ENCODE measurements around the gene MAP2K2. TPM values are rescaled to one million over a fixed set of nuclear protein-coding genes. Genes with fewer than 3 reads are reported as not detected.

The MAP2K2 gene
- total and polyA plus RNA-seq, 9 of the 15 experiments (the other 6 are each of a cell fraction or from before 2014, with no cell fraction given) = 1.0 to 151 (median 58.3) TPM

Small RNA genes within 50 kb of the gene (small RNA-seq; reads per million reads assigned to genes)
- not detected for gene RF00017

Other genes with a start within 250 kb of the MAP2K2 start
Only the 7 nearest of the 16 such genes appear.
- gene PIAS4, start 116.4 kb downstream of the MAP2K2 start, total RNA-seq (2014; rRNA removed) = 21.9 and 26.4 TPM in 2 replicates
- gene PIAS4, start 116.4 kb downstream of the MAP2K2 start, total RNA-seq (2014; rRNA removed; fragmentation: Illumina TruSeq; extraction: Trizol) = 5.3 and 7.3 TPM in 2 replicates
- 14.3 and 14.4 TPM in 2 replicates for gene PIAS4, start 116.4 kb downstream of the MAP2K2 start, total RNA-seq (2015; rRNA removed; fragmentation: Illumina TruSeq; extraction: Trizol)
- 24.9 and 34.9 TPM in 2 replicates for gene PIAS4, start 116.4 kb downstream of the MAP2K2 start, total RNA-seq (2021)
- 6.7 and 7.1 TPM in 2 replicates for gene PIAS4, start 116.4 kb downstream of the MAP2K2 start, polyA plus RNA-seq (2011; rRNA removed)
- gene PIAS4, start 116.4 kb downstream of the MAP2K2 start, polyA plus RNA-seq (2014; fragmentation: Illumina TruSeq; extraction: Trizol) = 14.5 and 23.3 TPM in 2 replicates
- gene PIAS4, start 116.4 kb downstream of the MAP2K2 start, polyA plus RNA-seq (2014; fragmentation: Nextera tagmentation; extraction: Ambion mirVana) = under 1 TPM; 0.27 TPM
- gene PIAS4, start 116.4 kb downstream of the MAP2K2 start, polyA plus RNA-seq (2014; rRNA removed) = 14.8 and 19.9 TPM in 2 replicates
- gene ZBTB7A, start 57.2 kb downstream of the MAP2K2 start, total RNA-seq (2014; rRNA removed) = 10.2 and 13.8 TPM in 2 replicates
- 1.6 and 1.8 TPM in 2 replicates for gene ZBTB7A, start 57.2 kb downstream of the MAP2K2 start, total RNA-seq (2014; rRNA removed; fragmentation: Illumina TruSeq; extraction: Trizol)
- gene ZBTB7A, start 57.2 kb downstream of the MAP2K2 start, total RNA-seq (2015; rRNA removed; fragmentation: Illumina TruSeq; extraction: Trizol) = 4.6 and 4.8 TPM in 2 replicates
- gene ZBTB7A, start 57.2 kb downstream of the MAP2K2 start, total RNA-seq (2021) = 32.7 and 34.0 TPM in 2 replicates
- gene ZBTB7A, start 57.2 kb downstream of the MAP2K2 start, polyA plus RNA-seq (2011; rRNA removed) = 2.0 and 2.4 TPM in 2 replicates
- 6.3 and 8.3 TPM in 2 replicates for gene ZBTB7A, start 57.2 kb downstream of the MAP2K2 start, polyA plus RNA-seq (2014; fragmentation: Illumina TruSeq; extraction: Trizol)
- under 1 TPM; 0.11 to 0.27 TPM for gene ZBTB7A, start 57.2 kb downstream of the MAP2K2 start, polyA plus RNA-seq (2014; fragmentation: Nextera tagmentation; extraction: Ambion mirVana)
- 10.8 and 11.6 TPM in 2 replicates for gene ZBTB7A, start 57.2 kb downstream of the MAP2K2 start, polyA plus RNA-seq (2014; rRNA removed)
- not detected in 2 replicates for gene CREB3L3, start 29.5 kb upstream of the MAP2K2 start, total RNA-seq (2014; rRNA removed)
- gene CREB3L3, start 29.5 kb upstream of the MAP2K2 start, total RNA-seq (2014; rRNA removed; fragmentation: Illumina TruSeq; extraction: Trizol) = not detected in 2 replicates
- gene CREB3L3, start 29.5 kb upstream of the MAP2K2 start, total RNA-seq (2015; rRNA removed; fragmentation: Illumina TruSeq; extraction: Trizol) = 0.11 TPM in 1 of 2 replicates, not detected in the other
- gene CREB3L3, start 29.5 kb upstream of the MAP2K2 start, total RNA-seq (2021) = 0.07 TPM in 1 of 2 replicates, not detected in the other
- 0.03 TPM in 1 of 2 replicates, not detected in the other for gene CREB3L3, start 29.5 kb upstream of the MAP2K2 start, polyA plus RNA-seq (2011; rRNA removed)
- gene CREB3L3, start 29.5 kb upstream of the MAP2K2 start, polyA plus RNA-seq (2014; fragmentation: Illumina TruSeq; extraction: Trizol) = 0.06 TPM in 1 of 2 replicates, not detected in the other
- gene CREB3L3, start 29.5 kb upstream of the MAP2K2 start, polyA plus RNA-seq (2014; fragmentation: Nextera tagmentation; extraction: Ambion mirVana) = not detected
- gene CREB3L3, start 29.5 kb upstream of the MAP2K2 start, polyA plus RNA-seq (2014; rRNA removed) = 0.38 TPM in 1 of 2 replicates, not detected in the other
- gene SIRT6, start 58.4 kb upstream of the MAP2K2 start, total RNA-seq (2014; rRNA removed) = 26.7 and 32.5 TPM in 2 replicates
- gene SIRT6, start 58.4 kb upstream of the MAP2K2 start, total RNA-seq (2014; rRNA removed; fragmentation: Illumina TruSeq; extraction: Trizol) = 0.93 and 2.7 TPM in 2 replicates
- 10.2 and 11.0 TPM in 2 replicates for gene SIRT6, start 58.4 kb upstream of the MAP2K2 start, total RNA-seq (2015; rRNA removed; fragmentation: Illumina TruSeq; extraction: Trizol)
- 36.6 and 37.7 TPM in 2 replicates for gene SIRT6, start 58.4 kb upstream of the MAP2K2 start, total RNA-seq (2021)
- gene SIRT6, start 58.4 kb upstream of the MAP2K2 start, polyA plus RNA-seq (2011; rRNA removed) = 15.0 and 20.8 TPM in 2 replicates
- gene SIRT6, start 58.4 kb upstream of the MAP2K2 start, polyA plus RNA-seq (2014; fragmentation: Illumina TruSeq; extraction: Trizol) = 8.0 and 23.9 TPM in 2 replicates
- 1 to 10 TPM; 1.4 to 1.8 TPM for gene SIRT6, start 58.4 kb upstream of the MAP2K2 start, polyA plus RNA-seq (2014; fragmentation: Nextera tagmentation; extraction: Ambion mirVana)
- 37.3 and 41.1 TPM in 2 replicates for gene SIRT6, start 58.4 kb upstream of the MAP2K2 start, polyA plus RNA-seq (2014; rRNA removed)
- gene ANKRD24, start 58.6 kb upstream of the MAP2K2 start, total RNA-seq (2014; rRNA removed) = 0.08 TPM in 1 of 2 replicates, not detected in the other
- not detected in 2 replicates for gene ANKRD24, start 58.6 kb upstream of the MAP2K2 start, total RNA-seq (2014; rRNA removed; fragmentation: Illumina TruSeq; extraction: Trizol)
- not detected in 2 replicates for gene ANKRD24, start 58.6 kb upstream of the MAP2K2 start, total RNA-seq (2015; rRNA removed; fragmentation: Illumina TruSeq; extraction: Trizol)
- gene ANKRD24, start 58.6 kb upstream of the MAP2K2 start, total RNA-seq (2021) = 0.07 and 0.38 TPM in 2 replicates
- 0.11 and 0.24 TPM in 2 replicates for gene ANKRD24, start 58.6 kb upstream of the MAP2K2 start, polyA plus RNA-seq (2011; rRNA removed)
- gene ANKRD24, start 58.6 kb upstream of the MAP2K2 start, polyA plus RNA-seq (2014; fragmentation: Illumina TruSeq; extraction: Trizol) = 0.07 TPM in 1 of 2 replicates, not detected in the other
- not detected for gene ANKRD24, start 58.6 kb upstream of the MAP2K2 start, polyA plus RNA-seq (2014; fragmentation: Nextera tagmentation; extraction: Ambion mirVana)
- gene ANKRD24, start 58.6 kb upstream of the MAP2K2 start, polyA plus RNA-seq (2014; rRNA removed) = 0.03 and 0.12 TPM in 2 replicates
- gene EBI3, start 105.4 kb upstream of the MAP2K2 start, total RNA-seq (2014; rRNA removed) = not detected in 2 replicates
- not detected in 2 replicates for gene EBI3, start 105.4 kb upstream of the MAP2K2 start, total RNA-seq (2014; rRNA removed; fragmentation: Illumina TruSeq; extraction: Trizol)
- gene EBI3, start 105.4 kb upstream of the MAP2K2 start, total RNA-seq (2015; rRNA removed; fragmentation: Illumina TruSeq; extraction: Trizol) = not detected in 2 replicates
- gene EBI3, start 105.4 kb upstream of the MAP2K2 start, total RNA-seq (2021) = 0.22 TPM in 1 of 2 replicates, not detected in the other
- gene EBI3, start 105.4 kb upstream of the MAP2K2 start, polyA plus RNA-seq (2011; rRNA removed) = 0.12 and 0.35 TPM in 2 replicates
- gene EBI3, start 105.4 kb upstream of the MAP2K2 start, polyA plus RNA-seq (2014; fragmentation: Illumina TruSeq; extraction: Trizol) = 0.30 TPM in 1 of 2 replicates, not detected in the other
- gene EBI3, start 105.4 kb upstream of the MAP2K2 start, polyA plus RNA-seq (2014; fragmentation: Nextera tagmentation; extraction: Ambion mirVana) = not detected
- 0.08 and 0.40 TPM in 2 replicates for gene EBI3, start 105.4 kb upstream of the MAP2K2 start, polyA plus RNA-seq (2014; rRNA removed)
- gene YJU2, start 123.0 kb upstream of the MAP2K2 start, total RNA-seq (2014; rRNA removed) = 34.9 and 46.0 TPM in 2 replicates
- gene YJU2, start 123.0 kb upstream of the MAP2K2 start, total RNA-seq (2014; rRNA removed; fragmentation: Illumina TruSeq; extraction: Trizol) = 11.7 and 12.1 TPM in 2 replicates
- 22.4 and 23.5 TPM in 2 replicates for gene YJU2, start 123.0 kb upstream of the MAP2K2 start, total RNA-seq (2015; rRNA removed; fragmentation: Illumina TruSeq; extraction: Trizol)
- 26.5 and 28.6 TPM in 2 replicates for gene YJU2, start 123.0 kb upstream of the MAP2K2 start, total RNA-seq (2021)
- gene YJU2, start 123.0 kb upstream of the MAP2K2 start, polyA plus RNA-seq (2011; rRNA removed) = 12.6 and 15.4 TPM in 2 replicates
- 19.3 and 27.8 TPM in 2 replicates for gene YJU2, start 123.0 kb upstream of the MAP2K2 start, polyA plus RNA-seq (2014; fragmentation: Illumina TruSeq; extraction: Trizol)
- gene YJU2, start 123.0 kb upstream of the MAP2K2 start, polyA plus RNA-seq (2014; fragmentation: Nextera tagmentation; extraction: Ambion mirVana) = 1 to 10 TPM in 1 of 2 experiments, under 1 TPM in 1; 0.41 to 1.4 TPM
- gene YJU2, start 123.0 kb upstream of the MAP2K2 start, polyA plus RNA-seq (2014; rRNA removed) = 33.0 and 34.6 TPM in 2 replicates